Dermis microvascular lymphatic vessel endothelial cell (primary cell): ENCODE results near the gene DTX2. TPM values are rescaled to one million over a fixed set of nuclear protein-coding genes. Genes with fewer than 3 reads are reported as not detected.
A peak's percentile ranks its signal among the peaks of the same experiment; 100 is the strongest.
"Not testable (repeated sequence)": the region's sequence is repeated elsewhere in the genome, so short reads cannot be mapped to it uniquely, and the experiment has no call there.

ENCODE experiments used
- DNase-seq, 2 donors: peaks; one replicate each; pipeline versions ENCODE4 v3.0.0 to v3.0.0-alpha.2; 2010; ENCODE audit warnings: low read depth in 2 of 2
- total RNA-seq: library from RNA; depleted of rRNA; stranded (reverse); fragments of >200 nt; gene quantifications from 2 replicates; pipeline ENCODE4 v1.2.1, GENCODE V29; 2014

DTX2 gene
- total RNA-seq: 4.1 and 4.9 TPM in 2 replicates

DNA sequence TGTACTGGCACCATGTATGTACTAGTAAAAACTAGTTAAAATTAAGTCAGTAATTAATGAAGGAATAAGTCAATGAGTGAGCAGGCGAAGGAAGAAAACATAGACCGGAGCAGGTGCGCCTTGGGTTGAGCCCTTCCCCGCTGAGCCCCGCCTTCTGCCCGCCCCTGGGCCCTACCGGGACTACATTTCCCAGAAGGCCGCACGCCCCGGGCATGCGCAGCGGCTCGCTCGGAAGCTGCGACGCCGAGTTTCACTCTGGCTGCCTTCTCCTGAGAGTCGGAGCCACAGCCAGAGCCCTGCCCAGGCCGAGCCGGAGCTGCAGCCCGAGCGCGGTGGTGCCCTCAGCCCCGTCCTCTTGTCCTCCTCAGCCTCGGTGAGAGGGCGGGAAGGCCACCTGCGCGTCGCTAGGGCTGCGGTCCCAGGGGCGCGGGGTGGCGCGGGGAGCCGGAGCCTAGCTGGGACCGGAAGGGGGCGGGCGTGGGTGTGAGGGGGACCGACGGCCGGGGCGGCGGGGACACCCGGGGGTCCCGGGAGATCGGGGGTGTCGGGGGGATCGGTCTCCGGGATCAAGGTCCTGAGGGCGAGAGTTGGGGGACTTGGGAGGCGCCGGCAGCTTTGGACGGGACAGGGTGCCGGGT, at the start of gene DTX2:
Gene DTX2, plus strand, starts transcription at position 246 of the 638 bp plus-strand sequence. CDS start 18,801 bp downstream, outside the sequence.
- not testable (repeated sequence) for DNase-seq

DNA sequence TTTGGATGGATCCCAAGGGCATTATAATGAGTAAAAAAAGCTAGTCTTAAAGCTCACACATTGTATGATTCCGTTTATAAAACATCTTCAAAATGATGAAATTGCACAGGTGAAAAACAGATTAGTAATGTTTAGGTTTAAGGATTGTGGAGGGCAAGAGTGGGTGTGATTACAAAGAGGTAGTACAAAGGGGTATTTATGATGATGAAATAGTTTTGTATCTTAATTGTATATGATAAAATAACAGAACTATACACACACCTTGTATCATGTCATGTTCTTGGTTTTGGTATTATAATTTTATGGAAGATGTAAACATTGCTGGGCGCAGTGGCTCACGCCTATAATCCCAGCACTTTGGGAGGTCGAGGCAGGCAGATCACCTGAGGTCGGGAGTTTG, 49.3 kb upstream of the DTX2 start:
- no peak for DNase-seq

DNA sequence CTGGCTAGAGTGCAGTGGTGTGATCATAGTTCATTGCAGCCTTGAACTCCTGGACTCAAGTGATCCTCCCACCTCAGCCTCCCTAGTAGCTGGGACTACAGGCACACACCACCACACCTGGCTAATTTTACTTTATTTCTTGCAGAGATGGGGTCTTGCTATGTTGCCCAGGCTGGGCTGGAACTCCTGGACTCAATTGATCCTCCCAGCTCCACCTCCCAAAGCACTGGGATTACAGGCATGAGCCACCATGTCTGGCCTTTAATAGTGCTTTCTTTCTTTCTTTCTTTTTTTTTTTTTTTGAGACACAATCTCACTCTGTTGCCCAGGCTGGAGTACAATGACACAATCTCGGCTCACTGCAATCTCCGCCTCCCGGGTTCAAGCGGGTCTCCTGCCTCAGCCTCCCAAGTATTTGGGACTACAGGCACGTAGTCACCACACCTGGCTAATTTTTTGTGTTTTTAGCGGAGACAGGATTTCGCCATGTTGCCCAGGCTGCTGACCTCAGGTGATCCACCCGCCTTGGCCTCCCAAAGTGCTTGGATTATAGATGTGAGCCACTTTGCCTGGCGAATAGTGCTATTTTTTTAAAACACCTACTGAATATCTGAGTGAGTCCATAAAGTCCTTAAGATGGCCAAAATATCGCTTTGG, 43.7 kb upstream of the DTX2 start:
- DNase-seq: not testable (repeated sequence)

DNA sequence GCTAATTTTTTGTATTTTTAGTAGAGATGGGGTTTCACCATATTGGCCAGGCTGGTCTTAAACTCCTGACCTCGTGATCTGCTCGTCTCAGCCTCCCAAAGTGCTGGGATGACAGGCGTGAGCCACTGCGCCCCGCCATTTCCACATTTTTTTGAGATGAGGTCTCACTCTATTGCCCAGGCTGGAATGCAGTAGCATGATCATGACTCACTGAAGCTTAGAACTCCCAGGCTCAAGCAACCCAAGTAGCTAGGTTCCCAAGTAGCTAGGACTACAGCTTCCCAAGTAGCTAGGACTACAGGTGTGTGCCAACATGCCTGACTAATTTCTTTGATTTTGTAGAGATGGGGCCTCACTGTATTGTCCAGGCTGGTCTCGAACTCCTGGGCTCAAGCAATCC, 40.4 kb upstream of the DTX2 start:
- DNase-seq: peak in 1 of 2 donors; percentile 69

DNA sequence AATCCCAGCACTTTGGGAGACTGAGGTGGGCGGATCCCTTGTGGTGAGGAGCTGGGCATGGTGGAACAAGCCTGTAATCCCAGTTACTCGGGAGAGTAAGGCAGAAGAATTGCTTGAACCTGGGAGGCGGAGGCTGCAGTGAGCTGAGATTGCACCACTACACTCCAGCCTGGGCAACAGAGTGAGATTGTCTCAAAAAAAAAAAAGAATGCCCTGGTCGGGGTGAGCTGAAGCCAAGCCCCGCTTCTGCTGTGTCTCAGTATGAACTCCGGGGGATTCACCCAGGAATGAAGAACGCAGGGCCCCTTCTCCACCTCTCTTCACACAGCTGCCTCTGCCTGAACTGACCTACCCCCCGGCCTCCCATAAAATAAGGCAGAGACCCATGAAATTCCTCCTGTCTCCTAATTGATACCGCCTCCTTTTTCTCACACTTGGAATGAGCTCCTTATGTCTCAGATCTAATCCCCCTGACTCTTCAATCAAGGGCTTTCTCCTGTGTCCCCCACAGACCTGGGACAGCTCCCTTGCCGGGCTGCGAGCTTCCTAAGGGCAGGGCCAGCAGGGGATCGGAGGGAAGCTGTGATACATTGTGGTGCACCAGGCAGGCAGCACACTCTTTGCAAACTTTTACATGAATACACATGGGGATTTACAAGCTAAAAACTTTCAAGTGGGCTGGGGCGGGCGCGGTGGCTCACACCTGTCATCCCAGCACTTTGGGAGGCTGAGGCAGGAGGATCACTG, 37.7 kb upstream of the DTX2 start:
- DNase-seq: no peak

DNA sequence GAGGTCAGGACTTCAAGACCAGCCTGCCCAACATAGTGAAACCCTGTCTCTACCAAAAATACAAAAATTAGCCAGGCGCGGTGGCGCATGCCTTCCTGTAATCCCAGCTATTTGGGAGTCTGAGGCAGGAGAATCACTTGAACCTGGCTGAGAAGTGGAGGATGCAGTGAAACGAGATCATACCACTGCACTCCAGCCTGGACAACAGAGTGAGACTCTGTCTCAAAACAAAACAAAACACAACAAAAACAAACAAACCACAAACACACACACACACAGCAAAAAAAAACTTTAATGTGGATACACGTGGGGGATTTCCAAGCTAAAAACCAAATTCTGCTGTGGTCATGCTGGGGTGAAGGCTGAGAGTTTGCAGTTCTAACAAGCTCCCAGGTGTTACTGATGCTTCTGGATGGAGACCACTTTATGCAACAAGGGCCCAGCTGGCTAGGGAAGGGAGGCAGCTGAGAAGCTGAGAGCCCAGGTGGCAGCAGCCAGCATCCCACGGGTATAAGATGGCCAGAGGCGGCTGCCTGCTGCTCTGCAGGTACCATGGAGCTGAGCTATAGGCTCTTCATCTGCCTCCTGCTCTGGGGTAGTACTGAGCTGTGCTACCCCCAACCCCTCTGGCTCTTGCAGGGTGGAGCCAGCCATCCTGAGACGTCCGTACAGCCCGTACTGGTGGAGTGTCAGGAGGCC, 36.9 kb upstream of the DTX2 start, which contains the start of gene ZP3:
Gene ZP3, plus strand, starts transcription at position 538 of the 699 bp plus-strand sequence. Its CDS starts 15 bp downstream, at position 553.
- no peak for DNase-seq

DNA sequence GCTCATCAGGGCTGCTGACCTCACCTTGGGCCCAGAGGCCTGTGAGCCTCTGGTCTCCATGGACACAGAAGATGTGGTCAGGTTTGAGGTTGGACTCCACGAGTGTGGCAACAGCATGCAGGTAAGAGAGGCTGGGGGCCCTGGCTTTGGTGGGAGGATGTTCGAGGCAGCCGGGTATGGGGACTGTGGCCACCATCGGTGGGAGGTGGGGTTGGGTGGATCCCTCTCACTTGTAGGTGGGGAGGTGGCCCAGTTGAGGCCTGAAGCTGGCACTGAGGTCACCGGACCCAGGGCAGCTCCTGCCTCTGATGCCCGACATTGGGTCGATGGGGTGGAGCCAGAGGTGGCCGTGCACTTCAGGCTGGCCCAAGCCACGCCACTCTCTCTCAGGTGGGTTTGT, 36.4 kb upstream of the DTX2 start:
- DNase-seq: no peak

DNA sequence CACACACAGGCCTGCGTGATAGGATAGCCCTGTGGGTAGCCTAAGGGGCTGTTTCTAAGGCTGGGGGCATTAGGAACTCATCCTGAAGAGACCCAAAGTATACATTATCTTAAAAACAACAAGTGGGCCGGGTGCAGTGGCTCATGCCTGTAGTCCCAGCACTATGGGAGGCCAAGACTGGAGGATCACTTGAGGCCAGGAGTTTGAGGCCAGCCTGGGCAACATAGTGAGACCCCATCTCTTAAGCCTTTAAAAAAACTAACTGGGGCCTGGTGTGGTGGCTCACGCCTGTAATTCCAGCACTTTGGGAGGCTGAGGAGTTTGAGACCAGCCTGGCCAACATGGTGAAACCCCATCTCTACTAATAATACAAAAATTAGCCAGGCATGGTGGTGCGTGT, 36.0 kb upstream of the DTX2 start:
- not testable (repeated sequence) for DNase-seq

DNA sequence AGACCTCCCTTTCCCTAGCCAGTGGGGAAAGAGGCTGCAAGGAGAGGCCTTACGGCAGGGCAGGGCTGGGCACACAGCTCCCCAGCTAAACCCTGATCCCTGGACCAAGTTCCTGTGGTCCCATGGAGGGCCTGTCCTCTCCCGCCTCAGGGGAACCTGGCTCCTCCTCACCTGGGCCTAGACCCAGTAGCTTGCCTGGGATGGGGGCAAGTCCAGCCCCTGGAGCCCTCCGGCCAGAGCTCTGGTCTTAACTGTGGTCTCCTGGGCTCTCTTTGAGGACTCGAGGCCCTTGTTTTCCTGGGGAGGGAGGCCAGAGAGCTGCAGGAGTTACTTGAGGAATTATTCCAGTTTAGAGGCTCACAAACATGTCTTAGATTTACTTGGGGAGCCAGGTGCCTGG, 35.3 kb upstream of the DTX2 start:
- DNase-seq: no peak

DNA sequence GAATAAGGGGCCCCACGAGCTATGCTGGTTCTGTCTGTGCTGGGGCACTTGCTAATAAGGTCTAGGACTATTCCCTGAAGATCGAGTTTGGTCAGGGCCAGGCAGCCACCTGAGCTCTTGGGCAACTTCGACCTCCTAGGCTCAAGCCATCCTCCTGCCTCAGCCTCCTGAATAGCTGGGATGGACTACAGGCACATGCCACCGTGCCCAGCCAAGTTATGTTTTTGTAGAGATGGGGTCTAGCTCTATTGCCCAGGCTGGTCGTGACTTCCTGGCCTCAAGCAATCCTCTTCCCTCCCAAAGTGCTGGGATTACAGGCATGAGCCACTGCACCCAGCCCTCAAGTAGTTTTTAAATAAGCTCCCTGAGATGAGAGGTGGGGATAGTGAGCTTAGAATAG, 33.9 kb upstream of the DTX2 start:
- no peak for DNase-seq

DNA sequence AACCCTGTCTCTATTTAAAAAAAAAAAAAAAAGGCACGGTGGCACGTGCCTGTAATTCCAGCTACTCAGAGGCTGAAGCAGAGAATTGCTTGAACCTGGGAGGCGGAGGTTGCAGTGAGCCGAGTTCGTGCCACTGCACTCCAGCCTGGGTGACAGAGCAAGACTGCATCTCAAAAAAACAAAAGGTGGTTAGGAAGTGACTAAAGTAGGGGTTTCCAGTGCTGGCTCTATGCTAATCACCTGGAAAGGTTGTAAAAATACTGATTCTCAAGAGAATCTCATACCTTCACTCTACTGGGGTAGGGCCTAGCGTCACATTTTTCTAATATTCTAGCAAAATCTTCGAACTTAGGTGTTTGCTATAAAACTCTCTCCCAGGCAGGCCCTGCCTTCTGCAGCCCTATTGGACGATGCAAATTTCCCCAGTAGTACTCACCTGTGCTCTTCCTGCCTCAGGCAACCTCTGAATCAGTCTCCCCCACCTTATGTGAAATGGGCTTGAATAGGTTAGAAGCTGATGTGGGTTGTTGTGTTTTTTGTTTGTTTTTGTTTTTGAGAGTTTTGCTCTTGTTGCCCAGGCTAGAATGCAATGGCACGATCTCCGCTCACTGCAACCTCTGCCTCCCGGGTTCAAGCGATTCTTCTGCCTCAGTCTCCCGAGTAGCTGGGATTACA, 33.2 kb upstream of the DTX2 start:
- no peak for DNase-seq

DNA sequence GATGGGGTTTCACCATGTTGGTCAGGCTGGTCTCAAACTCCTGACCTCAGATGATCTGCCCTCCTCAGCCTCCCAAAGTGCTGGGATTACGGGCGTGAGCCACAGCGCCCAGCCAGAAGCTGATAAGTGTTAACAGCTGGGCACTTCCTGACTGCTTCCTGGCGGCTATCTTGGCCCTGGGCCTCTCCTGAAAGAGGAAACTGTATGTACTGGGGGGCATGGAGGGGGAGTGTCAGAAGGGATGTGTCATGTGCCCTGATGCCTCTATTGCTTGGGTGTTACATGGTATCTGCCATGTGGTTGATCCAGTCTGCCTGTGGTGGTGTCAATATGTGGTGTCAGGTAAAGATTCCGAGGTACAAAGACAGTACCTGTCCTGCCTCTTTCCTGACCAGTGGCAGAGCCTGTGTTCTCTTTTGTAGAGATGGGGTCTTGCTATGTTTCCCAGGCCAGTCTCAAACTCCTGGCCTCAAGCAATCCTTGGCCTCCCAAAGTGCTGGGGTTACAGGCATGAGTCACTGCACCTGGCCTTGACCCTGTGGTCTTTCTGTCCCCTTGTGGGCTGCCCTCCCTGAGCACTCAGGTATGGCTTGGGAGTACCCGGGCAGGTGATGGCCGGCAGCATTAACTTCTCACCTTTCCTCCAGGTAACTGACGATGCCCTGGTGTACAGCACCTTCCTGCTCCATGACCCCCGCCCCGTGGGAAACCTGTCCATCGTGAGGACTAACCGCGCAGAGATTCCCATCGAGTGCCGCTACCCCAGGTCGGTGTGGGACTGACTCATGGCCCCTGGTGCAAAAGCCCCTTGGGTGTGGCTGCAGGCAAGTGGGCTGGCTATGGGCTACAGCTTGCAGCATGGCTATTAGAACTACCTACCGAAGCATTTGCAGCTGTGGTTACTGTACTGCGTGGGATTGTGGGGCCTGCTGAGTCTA, 32.4 kb upstream of the DTX2 start:
- peak; percentile 25 to 74 for DNase-seq

DNA sequence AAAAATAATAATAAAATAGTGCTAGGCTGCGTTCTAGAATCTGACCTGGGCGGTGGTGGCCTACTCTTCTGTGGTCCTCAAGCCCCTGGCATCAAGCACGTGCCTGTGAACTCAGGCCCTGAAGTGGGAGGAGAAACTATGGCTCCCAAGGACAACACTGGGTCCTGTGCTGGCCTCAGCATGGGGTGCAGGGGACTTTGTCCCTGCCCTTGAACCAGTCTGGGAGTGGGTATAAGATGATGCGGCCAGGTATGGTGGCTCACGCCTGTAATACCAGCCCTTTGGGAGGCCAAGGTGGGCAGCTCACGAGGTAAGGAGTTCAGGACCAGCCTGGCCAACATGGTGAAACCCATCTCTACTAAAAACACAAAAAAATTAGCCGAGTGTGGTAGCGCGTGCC, 31.3 kb upstream of the DTX2 start:
- DNase-seq: no peak

DNA sequence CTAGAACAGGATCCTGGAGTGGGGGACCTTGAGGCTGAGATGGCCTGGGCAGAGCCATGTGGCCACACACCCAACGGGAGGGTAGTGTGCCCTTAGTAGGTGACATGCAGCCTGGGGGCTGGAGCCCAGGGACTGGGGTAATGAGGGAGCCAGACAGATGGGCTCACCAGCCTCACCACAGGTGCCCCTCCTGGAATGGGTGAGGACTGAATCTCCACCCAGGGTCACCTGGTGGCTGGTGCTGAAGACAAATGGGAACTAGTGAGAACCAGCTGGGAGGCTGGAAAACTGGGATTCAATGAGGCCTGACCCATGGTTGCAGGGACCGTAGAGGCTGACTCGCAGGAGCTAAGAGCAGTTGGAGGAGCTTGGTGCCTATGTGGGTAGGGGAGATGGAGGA, 30.7 kb upstream of the DTX2 start:
- no peak for DNase-seq

DNA sequence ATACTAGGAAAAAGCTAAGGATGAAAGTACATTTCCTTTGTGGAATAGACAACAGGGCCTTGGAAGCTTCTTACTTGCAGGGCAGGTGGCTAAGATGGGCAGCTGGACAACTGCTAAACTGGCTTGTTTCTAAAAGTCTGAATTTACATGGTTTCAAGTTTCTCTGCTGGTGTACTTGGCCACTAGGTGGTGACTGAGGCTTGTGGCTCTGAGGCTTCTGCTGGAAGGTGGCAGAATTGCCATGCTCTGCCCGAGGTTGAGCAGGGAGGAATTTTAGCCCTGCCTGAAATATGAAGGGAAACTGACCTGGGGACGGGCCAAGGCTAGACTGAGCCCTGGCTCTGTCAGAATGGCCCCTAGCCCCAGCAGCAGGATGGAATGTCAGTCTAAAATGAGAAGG, 23.6 kb upstream of the DTX2 start:
- DNase-seq: peak; percentile 65 to 83

DNA sequence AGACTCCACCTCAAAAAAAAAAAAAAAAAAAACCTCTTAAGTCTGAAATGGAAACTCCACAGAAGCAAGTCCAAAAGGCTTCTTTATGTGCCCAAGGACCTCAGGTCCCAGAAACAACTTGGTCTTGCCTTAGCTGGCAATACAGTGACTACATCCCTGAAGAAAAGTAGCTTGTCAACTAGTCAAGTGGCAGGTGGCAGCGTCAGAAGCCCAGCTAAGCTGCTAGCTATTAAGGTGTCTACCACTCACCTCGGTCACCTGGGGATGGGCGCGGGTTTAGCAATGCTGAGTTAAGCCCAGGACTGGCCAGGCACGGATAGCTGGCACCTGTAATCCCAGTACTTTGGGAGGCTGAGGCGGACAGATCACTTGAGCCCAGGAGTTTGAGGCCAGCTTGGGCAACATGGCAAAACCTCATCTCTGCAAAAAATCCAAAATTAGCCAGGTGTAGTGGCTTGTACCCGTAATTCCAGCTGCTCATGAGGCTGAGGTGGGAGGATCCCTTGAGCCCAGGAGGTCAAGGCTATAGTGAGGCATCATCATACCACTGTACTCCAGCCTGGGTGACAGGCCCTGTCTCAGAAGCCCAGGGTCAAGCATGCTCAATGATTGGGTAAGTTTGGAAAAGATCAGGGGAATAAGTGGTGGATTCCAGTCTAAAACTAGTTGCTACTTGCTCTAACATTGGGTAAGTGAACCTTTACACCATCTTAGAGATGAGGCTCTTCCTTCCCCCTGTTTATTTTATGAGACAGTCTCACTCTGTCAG, 22.2 kb upstream of the DTX2 start:
- DNase-seq: not testable (repeated sequence)

DNA sequence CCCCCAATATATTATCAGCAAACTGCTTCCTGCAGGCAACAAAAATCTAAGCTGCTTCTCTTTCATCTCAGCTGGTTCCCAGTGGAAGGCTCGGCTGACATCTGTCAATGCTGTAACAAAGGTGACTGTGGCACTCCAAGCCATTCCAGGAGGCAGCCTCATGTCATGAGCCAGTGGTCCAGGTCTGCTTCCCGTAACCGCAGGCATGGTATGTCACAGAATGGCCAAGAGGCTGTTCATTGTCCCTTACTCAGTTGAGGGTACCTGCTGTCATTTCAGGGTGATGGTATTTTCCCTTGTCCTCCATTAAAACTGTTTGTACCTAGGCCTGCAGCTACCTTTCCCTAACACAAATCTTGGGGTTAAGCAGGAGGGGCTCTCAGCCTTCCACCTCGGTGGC, 21.1 kb upstream of the DTX2 start:
- DNase-seq: not testable (repeated sequence)

DNA sequence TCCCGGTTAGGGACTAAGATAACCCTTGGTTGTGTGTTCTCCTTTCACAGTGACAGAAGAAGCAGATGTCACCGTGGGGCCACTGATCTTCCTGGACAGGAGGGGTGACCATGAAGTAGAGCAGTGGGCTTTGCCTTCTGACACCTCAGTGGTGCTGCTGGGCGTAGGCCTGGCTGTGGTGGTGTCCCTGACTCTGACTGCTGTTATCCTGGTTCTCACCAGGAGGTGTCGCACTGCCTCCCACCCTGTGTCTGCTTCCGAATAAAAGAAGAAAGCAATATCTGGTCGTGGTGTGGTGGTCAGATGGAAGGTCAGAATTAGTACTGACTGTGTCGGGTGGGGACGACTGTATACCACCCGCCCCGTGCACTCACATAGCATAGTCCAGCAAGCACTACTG, 19.7 kb upstream of the DTX2 start:
- not testable (repeated sequence) for DNase-seq

DNA sequence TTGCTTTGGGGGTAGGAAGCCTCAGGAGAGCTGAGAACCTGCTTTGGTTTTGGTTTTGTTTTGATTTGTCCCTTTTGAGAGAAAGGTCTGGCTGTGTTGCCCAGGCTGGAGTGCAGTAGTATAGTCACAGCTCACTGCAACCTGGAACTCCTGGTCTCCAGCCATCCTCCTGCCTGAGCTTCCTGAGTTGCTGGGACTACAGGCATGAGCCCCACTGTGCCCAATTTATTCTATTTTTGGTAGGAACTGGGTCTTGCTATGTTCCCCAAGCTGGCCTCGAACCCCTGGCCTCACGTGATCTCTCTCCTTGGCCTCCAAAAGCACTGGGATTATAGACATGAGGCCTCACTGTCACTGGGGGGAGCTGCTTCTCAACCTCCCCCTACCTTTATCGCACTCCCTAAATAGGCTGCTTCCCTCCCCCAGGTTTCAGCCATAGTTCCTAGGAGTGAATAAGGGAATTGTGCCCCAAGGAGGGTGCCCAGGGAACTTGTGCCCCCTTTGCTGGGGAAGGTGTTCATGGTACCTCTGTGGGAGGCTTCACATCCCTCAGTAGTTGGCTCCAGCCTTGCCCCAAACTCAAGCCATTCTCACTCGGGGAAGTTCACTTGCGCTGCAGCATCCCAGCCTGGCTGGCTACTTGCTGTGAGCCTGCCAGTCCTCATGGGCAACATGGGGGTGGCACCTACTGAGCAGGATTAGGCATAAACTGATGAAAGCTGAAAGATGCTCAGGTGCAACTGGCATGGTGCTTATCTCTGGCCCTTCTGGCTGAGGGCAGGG, 18.7 kb upstream of the DTX2 start:
- DNase-seq: not testable (repeated sequence)
